WTC11 (cell line): ENCODE measurements around the gene TLR10.

Experiments
- KAT7 ChIP-seq: sonication (generic); formaldehyde crosslinking; IDR thresholded peaks from 2 replicates; pipeline ENCODE4 v1.8.1; 2023; ENCODE audit warnings: missing genetic modification reagents, mild to moderate bottlenecking, borderline replicate concordance
- TF ChIP-seq, protein P1 (sequence below): fragments of 200-600 bp; IDR thresholded peaks from 2 replicates; pipeline ENCODE4 v1.8.0; 2022; ENCODE audit warnings: antibody characterized with exemption
- TF ChIP-seq, protein P2 (sequence below): sonication (generic); formaldehyde crosslinking; IDR thresholded peaks from 2 replicates; pipeline ENCODE4 v1.8.1; 2023; ENCODE audit warnings: mild to moderate bottlenecking, missing genetic modification reagents, borderline replicate concordance
- TF ChIP-seq, protein P3 (sequence below): sonication (generic); formaldehyde crosslinking; IDR thresholded peaks from 2 replicates; pipeline ENCODE4 v1.8.1; 2023; ENCODE audit warnings: mild to moderate bottlenecking, missing genetic modification reagents

DNA sequence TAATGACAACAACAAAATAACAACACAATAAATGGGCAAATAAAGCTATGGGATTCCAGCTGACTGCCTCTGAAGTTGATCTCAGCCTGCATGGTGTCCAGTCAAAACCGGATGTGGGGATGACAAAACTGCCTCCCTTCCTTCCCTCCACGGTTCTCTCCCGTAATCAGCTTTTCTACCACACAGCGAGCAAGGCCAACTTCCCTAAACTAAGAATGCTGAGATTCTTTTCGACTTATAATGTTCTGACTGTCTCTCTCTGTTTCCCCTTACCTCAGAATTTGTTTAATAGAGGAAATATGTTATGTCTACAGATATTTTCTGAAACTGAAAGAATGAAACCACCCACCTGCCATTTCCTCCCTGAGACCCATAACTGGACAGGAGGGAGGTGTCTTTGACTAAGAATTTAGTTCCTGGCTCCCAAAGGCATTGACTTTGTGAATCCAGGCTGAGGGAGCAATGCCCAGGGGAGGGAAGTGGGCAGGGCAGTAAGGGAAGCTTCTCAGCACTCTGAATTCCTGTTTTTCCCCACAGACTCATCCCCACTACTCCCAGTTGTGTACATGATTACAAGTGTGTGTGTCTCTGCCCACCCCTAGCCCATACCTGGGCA lies 22.8 kb upstream of the TLR10 start:
- TF ChIP-seq, protein P1, sequence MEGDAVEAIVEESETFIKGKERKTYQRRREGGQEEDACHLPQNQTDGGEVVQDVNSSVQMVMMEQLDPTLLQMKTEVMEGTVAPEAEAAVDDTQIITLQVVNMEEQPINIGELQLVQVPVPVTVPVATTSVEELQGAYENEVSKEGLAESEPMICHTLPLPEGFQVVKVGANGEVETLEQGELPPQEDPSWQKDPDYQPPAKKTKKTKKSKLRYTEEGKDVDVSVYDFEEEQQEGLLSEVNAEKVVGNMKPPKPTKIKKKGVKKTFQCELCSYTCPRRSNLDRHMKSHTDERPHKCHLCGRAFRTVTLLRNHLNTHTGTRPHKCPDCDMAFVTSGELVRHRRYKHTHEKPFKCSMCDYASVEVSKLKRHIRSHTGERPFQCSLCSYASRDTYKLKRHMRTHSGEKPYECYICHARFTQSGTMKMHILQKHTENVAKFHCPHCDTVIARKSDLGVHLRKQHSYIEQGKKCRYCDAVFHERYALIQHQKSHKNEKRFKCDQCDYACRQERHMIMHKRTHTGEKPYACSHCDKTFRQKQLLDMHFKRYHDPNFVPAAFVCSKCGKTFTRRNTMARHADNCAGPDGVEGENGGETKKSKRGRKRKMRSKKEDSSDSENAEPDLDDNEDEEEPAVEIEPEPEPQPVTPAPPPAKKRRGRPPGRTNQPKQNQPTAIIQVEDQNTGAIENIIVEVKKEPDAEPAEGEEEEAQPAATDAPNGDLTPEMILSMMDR: no peak
- TF ChIP-seq, protein P2, sequence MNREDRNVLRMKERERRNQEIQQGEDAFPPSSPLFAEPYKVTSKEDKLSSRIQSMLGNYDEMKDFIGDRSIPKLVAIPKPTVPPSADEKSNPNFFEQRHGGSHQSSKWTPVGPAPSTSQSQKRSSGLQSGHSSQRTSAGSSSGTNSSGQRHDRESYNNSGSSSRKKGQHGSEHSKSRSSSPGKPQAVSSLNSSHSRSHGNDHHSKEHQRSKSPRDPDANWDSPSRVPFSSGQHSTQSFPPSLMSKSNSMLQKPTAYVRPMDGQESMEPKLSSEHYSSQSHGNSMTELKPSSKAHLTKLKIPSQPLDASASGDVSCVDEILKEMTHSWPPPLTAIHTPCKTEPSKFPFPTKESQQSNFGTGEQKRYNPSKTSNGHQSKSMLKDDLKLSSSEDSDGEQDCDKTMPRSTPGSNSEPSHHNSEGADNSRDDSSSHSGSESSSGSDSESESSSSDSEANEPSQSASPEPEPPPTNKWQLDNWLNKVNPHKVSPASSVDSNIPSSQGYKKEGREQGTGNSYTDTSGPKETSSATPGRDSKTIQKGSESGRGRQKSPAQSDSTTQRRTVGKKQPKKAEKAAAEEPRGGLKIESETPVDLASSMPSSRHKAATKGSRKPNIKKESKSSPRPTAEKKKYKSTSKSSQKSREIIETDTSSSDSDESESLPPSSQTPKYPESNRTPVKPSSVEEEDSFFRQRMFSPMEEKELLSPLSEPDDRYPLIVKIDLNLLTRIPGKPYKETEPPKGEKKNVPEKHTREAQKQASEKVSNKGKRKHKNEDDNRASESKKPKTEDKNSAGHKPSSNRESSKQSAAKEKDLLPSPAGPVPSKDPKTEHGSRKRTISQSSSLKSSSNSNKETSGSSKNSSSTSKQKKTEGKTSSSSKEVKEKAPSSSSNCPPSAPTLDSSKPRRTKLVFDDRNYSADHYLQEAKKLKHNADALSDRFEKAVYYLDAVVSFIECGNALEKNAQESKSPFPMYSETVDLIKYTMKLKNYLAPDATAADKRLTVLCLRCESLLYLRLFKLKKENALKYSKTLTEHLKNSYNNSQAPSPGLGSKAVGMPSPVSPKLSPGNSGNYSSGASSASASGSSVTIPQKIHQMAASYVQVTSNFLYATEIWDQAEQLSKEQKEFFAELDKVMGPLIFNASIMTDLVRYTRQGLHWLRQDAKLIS (CRISPR knock-in tag): no peak
- no peak for TF ChIP-seq KAT7 (CRISPR knock-in tag)
- TF ChIP-seq, protein P3, sequence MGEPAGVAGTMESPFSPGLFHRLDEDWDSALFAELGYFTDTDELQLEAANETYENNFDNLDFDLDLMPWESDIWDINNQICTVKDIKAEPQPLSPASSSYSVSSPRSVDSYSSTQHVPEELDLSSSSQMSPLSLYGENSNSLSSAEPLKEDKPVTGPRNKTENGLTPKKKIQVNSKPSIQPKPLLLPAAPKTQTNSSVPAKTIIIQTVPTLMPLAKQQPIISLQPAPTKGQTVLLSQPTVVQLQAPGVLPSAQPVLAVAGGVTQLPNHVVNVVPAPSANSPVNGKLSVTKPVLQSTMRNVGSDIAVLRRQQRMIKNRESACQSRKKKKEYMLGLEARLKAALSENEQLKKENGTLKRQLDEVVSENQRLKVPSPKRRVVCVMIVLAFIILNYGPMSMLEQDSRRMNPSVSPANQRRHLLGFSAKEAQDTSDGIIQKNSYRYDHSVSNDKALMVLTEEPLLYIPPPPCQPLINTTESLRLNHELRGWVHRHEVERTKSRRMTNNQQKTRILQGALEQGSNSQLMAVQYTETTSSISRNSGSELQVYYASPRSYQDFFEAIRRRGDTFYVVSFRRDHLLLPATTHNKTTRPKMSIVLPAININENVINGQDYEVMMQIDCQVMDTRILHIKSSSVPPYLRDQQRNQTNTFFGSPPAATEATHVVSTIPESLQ (CRISPR knock-in tag): no peak
